Fibroblast of skin of right quadriceps (primary cell): ENCODE measurements around the gene NFIC.
"Not testable (repeated sequence)": the region's sequence is repeated elsewhere in the genome, so short reads cannot be mapped to it uniquely, and the experiment has no call there.

ENCODE experiments used
- DNase-seq: peaks from one replicate; pipeline ENCODE4 v3.0.0-alpha.2; 2013

Gene NFIC

GRCh38 chr19:3496392-3497273 lies 130.2 kb downstream of the NFIC start:
- no peak for DNase-seq

- DNase-seq: no peak
Observed at GRCh38 chr19:3497757-3498520, 131.6 kb downstream of the NFIC start.

- no peak for DNase-seq
Observed at GRCh38 chr19:3499738-3500428, 133.5 kb downstream of the NFIC start.

GRCh38 chr19:3500429-3501101 lies 134.2 kb downstream of the NFIC start, which contains the start of gene DOHH:
Gene DOHH, minus strand, starts transcription at chr19:3500674. Its CDS starts 3,860 bp downstream, at chr19:3496814.
- peak; percentile 95 for DNase-seq

GRCh38 chr19:3501780-3502179 lies 135.4 kb downstream of the NFIC start:
- DNase-seq: no peak

GRCh38 chr19:3503036-3503572 lies 136.7 kb downstream of the NFIC start:
- DNase-seq: no peak

GRCh38 chr19:3504735-3505134 lies 138.4 kb downstream of the NFIC start:
- DNase-seq: no peak

GRCh38 chr19:3505598-3506383 lies 139.4 kb downstream of the NFIC start, which contains the start of gene FZR1:
Gene FZR1, plus strand, starts transcription at chr19:3506311. Its CDS starts 16,679 bp downstream, at chr19:3522990.
- peak; percentile 99 for DNase-seq

DNA sequence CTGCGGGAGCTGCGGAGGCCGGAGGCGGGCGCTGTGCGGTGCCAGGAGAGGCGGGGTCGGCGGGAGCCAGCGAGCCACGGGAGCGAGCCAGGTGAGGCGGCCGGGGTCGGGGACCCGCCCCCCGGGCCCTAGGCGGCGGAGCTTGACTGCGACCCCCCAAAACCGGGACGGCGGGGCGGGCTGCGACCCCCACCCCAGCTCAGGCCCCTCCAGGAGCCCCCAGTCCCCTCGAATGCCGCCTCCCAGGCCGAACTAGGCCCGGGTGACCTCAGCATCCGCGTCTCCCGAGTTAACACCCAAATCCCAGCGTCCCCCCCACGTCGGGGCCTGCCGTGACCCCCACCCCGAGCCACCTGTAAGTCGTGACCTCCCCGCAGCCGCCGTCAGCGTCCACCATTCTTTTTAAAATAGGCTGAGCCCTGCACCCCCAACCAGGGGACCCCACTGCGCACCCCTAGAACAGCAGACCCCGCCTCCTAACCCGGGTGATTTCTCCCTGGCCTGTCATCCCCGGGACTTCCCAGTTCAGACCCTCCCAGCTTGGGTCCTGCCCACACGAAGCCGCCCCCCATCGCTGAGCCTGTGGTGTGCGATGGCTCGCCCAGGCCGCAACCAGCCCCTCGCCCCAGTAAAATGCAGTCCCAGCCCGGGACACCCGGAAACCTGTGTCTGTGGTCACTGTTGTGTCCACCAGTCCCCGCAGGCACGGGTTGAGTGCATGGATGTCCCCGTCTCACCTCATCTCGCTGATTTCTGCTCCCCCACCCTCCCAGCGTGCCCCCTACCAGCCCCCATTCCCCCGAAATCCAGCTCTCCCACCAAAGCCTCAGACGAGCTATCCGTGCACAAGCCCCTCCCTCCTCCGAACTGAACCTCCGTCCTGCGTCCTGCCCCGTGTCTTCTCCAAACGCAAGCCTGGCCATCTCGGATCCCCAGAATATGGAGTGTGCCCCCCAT lies 140.3 kb downstream of the NFIC start:
- no peak for DNase-seq

GRCh38 chr19:3507371-3508120 lies 141.2 kb downstream of the NFIC start:
- no peak for DNase-seq

DNA sequence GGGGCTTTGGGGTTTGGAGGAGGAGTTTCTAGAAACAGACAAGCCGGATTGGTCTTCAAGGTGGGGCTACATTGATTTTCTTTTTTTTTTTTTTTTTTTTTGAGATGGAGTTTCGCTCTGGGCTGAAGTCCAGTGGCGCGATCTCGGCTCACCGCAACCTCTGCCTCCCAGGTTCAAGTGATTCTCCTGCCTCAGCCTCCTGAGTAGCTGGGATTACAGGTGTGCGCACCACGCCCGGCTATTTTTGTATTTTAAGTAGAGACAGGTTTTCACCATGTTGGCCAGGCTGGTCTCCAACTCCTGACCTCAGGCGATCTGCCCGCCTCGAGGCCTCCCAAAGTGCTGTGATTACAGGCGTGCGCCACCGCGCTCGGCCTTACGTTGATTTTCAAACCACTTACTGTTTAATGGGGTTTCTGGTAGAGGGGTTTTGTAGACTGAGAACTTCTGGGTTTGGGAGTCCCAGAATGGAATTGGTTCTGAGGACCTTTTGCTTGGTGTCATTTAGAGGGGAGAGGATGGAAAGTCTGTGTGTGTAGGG lies 141.8 kb downstream of the NFIC start:
- DNase-seq: not testable (repeated sequence)

- peak; percentile 30 for DNase-seq
Observed at GRCh38 chr19:3508771-3509535, 142.6 kb downstream of the NFIC start.

DNA sequence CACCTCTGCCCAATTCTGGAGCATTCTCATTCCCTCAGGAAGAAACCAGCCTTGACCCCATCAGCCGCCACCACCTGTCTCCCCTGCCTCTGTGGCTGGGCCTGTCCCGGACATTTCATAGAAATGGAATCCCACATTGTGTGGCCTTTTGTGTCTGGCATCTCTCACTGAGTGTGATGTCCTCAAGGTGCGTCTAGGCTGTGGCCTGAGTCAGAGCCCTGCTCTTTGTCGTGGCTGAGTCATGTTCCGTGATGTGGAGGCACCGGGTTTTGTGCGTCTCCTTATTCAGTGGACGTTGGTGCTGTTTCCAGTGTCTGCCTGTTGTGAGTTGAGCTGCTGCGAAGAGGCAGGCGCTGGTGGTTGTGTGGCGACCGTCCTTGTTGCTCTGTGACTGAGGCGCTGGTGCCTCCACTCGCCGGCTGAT lies 143.2 kb downstream of the NFIC start:
- peak; percentile 52 for DNase-seq

DNA sequence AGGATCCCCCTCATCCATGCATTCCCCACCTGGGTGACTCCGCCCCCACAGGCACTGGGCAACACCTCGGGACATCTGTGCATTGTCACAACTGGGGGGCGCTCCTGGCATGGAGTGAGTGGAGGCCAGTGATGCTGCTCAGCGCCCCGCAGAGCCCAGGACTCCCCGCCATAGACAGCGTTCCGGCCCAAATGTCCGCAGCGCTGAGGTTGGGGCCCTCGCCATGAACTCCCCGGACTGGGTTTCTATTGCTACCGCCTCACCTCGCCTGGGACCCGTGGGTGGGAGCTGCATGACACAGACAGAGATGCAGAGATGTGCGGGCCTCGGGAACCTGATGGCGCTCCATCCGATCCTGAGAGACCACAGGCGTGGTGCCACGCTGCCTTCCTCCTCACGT lies 144.3 kb downstream of the NFIC start:
- no peak for DNase-seq

- no peak for DNase-seq
Observed at GRCh38 chr19:3511506-3512251, 145.3 kb downstream of the NFIC start.

DNA sequence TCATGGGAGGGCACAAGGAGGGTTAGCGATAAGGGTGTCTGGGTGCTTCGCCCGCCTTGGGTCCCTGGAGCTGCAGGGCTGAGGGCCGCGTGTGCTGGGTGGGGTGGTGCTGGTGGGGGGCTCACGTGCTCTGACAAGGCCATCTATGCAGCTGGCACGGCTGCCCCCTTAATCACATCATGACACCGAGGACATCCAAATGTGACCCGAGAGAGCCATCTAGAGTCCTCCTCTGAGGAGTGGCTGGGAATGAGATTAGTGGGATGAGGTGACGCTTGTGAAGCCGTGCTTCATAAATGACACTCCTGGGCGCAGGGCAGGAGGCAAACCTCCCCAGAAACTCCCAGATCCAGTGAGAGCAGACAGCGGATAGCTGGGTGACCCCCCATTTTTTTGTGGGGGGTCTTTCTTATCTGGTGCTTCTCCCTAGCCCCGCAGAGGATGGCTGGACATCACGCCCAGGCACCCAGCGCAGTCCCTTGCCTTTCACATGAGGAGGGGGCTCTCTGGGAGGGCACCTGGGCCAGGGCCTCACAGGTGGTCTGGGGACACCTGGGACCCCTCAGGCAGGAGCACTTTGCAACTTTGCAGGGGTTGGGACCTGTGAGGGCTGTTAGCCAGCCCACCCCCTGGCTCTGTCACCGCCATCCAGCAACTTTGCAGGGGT lies 146.3 kb downstream of the NFIC start:
- no peak for DNase-seq
